ENCODE measurements around the gene BMP6. TPM values are rescaled to one million over a fixed set of nuclear protein-coding genes. Genes with fewer than 3 reads are reported as not detected.

Gene BMP6
- total RNA-seq, 3 donors from 2014 or later, result 3.5 to 11.1 (median 6.2) TPM

- no peak for DNase-seq (ENCODE audit: low spot score in 2 of 2)
- intact Hi-C loops (cut with DNase I; ENCODE audit: low total_unique reads), result no loop called here
- Histone ChIP-seq H3K4me3 (no peak overlapping the region), H3K27me3 (peaks cover 0 to under 1% of the 10 kb centered on the region in 2 donors), H3K36me3 (no peaks in the 10 kb centered on the region), H3K4me1 (no peaks in the 10 kb centered on the region), H3K27ac (no peak overlapping the region), H3K9me3 (no peaks in the 10 kb centered on the region)
- TF ChIP-seq POLR2AphosphoS5 (IDR thresholded peaks at IDR 0.05), result no peak
- TF ChIP-seq POLR2A (IDR thresholded peaks at IDR 0.05), result no peak
- TF ChIP-seq, protein P1, sequence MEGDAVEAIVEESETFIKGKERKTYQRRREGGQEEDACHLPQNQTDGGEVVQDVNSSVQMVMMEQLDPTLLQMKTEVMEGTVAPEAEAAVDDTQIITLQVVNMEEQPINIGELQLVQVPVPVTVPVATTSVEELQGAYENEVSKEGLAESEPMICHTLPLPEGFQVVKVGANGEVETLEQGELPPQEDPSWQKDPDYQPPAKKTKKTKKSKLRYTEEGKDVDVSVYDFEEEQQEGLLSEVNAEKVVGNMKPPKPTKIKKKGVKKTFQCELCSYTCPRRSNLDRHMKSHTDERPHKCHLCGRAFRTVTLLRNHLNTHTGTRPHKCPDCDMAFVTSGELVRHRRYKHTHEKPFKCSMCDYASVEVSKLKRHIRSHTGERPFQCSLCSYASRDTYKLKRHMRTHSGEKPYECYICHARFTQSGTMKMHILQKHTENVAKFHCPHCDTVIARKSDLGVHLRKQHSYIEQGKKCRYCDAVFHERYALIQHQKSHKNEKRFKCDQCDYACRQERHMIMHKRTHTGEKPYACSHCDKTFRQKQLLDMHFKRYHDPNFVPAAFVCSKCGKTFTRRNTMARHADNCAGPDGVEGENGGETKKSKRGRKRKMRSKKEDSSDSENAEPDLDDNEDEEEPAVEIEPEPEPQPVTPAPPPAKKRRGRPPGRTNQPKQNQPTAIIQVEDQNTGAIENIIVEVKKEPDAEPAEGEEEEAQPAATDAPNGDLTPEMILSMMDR (IDR thresholded peaks at IDR 0.05), result no peak
These were observed 41.1 kb upstream of the BMP6 start for GRCh38 chr6:7684843-7685242.

DNA sequence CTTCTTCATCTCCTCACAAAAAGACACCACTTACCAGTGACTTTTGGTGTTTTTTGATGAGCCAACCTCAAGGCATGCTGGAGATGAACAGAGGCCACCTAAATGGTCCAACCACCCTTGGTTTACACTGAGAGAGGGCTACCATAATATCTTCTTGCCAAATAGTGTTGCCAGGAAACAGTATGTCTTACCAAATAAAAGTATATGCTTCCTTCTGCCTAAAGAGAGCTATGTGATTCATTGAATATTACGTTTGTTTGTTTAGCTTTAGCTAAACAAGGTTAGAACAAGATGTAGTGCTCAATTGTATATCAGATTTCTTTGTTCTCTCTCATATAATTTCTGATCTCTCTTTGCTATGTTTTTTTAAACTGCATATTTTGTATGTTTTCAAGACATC lies 40.6 kb upstream of the BMP6 start:
- intact Hi-C loops (cut with DNase I; ENCODE audit: low total_unique reads), result no loop called here
- DNase-seq (ENCODE audit: low spot score in 2 of 2), result no peak
- H3K27me3 ChIP-seq, result no peaks in the 10 kb centered on the region
- H3K36me3 ChIP-seq, result no peaks in the 10 kb centered on the region
- H3K4me1 ChIP-seq, result no peaks in the 10 kb centered on the region
- no peaks in the 10 kb centered on the region for H3K9me3 ChIP-seq
- TF ChIP-seq POLR2AphosphoS5 (IDR thresholded peaks at IDR 0.05), result no peak
- TF ChIP-seq POLR2A (IDR thresholded peaks at IDR 0.05), result no peak
- TF ChIP-seq, protein P1 (IDR thresholded peaks at IDR 0.05), result no peak
- H3K27ac ChIP-seq, result no peak overlapping the region
- no peak overlapping the region for H3K4me3 ChIP-seq

DNA sequence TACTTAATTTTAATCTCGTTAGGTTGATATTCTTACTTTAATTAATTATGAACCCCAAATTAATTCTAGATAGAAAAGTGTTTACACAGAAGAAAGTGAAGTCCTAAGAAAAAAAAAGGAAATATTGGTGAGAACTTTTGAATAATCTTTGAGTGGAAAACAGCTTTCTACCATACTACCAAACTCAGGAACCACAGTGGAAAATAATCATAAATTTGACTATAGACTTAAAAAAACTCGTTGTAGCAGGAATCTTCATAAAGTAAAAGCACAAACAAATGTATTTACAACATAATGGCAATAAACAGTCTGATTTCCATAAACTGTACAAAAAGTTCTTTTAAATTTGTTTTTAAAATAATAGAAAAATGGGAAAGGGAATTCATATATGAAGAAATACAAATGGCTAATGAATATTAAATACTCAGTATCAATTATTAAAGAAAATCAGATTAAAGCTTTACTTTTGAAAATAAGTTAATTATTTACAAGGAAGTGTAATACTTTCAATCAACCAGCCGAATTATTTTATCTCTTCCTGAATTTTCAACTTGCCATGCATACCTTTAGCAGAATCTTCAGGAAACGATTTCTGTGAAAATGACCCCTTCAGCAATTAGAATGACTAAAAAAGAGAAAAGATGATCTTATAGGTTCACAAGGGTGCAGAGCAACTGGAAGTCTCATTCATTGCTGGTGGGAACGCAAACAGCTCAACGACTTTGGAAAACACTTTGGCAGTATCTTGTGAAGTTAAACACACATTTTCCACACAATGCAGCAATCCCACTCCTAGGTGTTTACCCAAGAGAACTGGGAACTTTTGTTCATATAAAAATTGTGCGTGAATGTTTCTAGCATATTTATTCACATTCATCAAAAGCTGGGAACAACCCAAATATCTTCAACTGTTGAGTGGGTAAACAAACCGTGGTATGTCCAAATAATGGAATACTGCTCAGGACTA lies 38.5 kb upstream of the BMP6 start:
- intact Hi-C loops (cut with DNase I; ENCODE audit: low total_unique reads), result no loop called here
- no peaks in the 10 kb centered on the region for H3K9me3 ChIP-seq
- H3K27ac ChIP-seq, result no peak overlapping the region
- H3K4me3 ChIP-seq, result no peak overlapping the region
- TF ChIP-seq POLR2AphosphoS5 (IDR thresholded peaks at IDR 0.05), result no peak
- TF ChIP-seq, protein P1 (IDR thresholded peaks at IDR 0.05), result no peak
- no peak for TF ChIP-seq POLR2A (IDR thresholded peaks at IDR 0.05)
- no peaks in the 10 kb centered on the region for H3K27me3 ChIP-seq
- H3K4me1 ChIP-seq, result no peaks in the 10 kb centered on the region
- H3K36me3 ChIP-seq, result no peaks in the 10 kb centered on the region
- no peak for DNase-seq (ENCODE audit: low spot score in 2 of 2)

DNA sequence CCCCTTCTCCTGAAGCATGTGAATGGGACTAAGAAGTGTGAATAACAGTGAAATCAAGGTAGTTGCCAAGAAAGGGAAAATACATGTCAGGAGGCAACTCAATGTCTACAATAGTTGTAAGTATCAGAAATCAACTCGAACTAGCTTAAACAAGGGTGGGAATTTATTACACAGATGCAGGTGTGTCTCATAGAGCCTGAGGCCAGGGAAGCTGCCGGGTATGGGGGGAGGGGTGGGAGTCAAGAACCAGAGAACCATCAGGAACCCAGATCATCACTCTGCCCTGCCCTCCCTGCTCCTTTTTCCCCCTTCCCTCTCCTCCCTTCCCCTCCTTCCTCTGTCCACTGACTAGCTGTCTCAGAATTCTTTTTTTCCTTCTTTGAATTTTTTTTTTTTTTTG lies 34.9 kb upstream of the BMP6 start:
- H3K4me3 ChIP-seq, result no peak overlapping the region
- no peak overlapping the region for H3K27ac ChIP-seq
- H3K9me3 ChIP-seq, result no peaks in the 10 kb centered on the region
- intact Hi-C loops (cut with DNase I; ENCODE audit: low total_unique reads), result no loop called here
- no peak for DNase-seq (ENCODE audit: low spot score in 2 of 2)
- TF ChIP-seq POLR2A (IDR thresholded peaks at IDR 0.05) (no peak), POLR2AphosphoS5 (IDR thresholded peaks at IDR 0.05) (no peak)
- TF ChIP-seq, protein P1 (IDR thresholded peaks at IDR 0.05), result no peak
- H3K27me3 ChIP-seq, result no peaks in the 10 kb centered on the region
- H3K4me1 ChIP-seq, result no peaks in the 10 kb centered on the region
- H3K36me3 ChIP-seq, result no peaks in the 10 kb centered on the region

GRCh38 chr6:7691675-7692452 lies 34.0 kb upstream of the BMP6 start:
- Histone ChIP-seq H3K27me3 (no peaks in the 10 kb centered on the region), H3K9me3 (no peaks in the 10 kb centered on the region), H3K4me3 (no peak overlapping the region), H3K36me3 (no peaks in the 10 kb centered on the region), H3K4me1 (no peaks in the 10 kb centered on the region), H3K27ac (no peak overlapping the region)
- TF ChIP-seq POLR2A (IDR thresholded peaks at IDR 0.05), result no peak
- TF ChIP-seq, protein P1 (IDR thresholded peaks at IDR 0.05), result no peak
- no peak for TF ChIP-seq POLR2AphosphoS5 (IDR thresholded peaks at IDR 0.05)
- DNase-seq (ENCODE audit: low spot score in 2 of 2), result no peak
- intact Hi-C loops (cut with DNase I; ENCODE audit: low total_unique reads), result no loop called here

Data from breast epithelium (tissue), 4 donors.